ENCODE data around the gene IGHMBP2. TPM values are rescaled to one million over a fixed set of nuclear protein-coding genes. Genes with fewer than 3 reads are reported as not detected.
A peak's percentile ranks its signal among the peaks of the same experiment; 100 is the strongest.

IGHMBP2 gene
- total RNA-seq, 4 donors from 2014 or later = 25.2 to 195 (median 111) TPM

DNA sequence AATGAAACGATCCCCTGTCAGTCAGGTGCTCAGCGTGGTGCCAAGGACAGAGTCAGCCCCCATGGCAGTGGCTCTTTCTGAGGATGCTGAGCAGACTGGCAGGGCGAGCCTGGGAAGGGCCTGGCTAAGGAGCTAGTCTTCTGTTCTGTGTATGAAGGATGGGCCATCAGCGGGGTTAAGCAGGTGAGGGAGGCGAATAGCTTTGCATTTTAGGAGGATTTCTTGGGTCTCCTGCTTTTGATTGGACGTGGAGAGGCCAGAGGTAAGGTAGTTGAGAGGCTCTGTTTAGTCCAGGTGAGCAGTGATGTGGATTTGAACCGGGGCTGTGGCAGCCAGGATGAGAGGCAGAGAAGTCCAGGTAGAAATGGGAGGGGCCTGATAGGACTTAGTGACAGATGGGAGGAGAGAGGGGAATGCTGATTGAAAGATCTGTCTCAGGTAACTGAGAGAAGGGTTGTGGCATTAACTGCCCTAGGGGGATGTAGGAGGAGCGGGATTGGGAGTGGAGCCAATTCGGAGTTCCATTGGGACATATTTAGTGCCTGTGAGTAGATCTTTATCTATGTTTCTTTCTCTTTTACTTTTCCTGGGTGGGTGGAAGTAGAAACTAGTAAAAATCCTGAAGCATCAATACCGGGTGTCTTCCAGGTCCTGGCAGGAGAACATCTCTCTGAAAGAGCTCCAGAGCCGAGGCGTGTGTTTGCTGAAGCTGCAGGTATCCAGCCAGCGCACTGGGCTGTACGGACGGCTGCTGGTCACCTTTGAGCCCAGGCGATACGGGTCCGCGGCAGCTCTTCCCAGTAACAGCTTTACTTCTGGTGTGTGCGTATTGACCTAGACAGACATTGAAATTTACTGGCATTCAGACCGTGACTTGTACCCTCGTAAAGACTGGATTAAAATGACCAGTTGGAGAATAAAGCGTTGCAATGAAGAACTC lies 2.0 kb downstream of the IGHMBP2 start:
- Histone ChIP-seq H3K27ac (peak overlapping the region in 1 of 4 donors; percentile 87), H3K36me3 (peaks cover 0 to 24% (median 8%) of the 10 kb centered on the region in 4 donors), H3K4me3 (peak overlapping the region in 1 of 4 donors; percentile 78), H3K9me3 (no peaks in the 10 kb centered on the region), H3K27me3 (no peaks in the 10 kb centered on the region), H3K4me1 (peaks cover 6 to 28% (median 21%) of the 10 kb centered on the region in 4 donors)
- 89 to 93% methylated on average over 10 to 23 of the region's 23 CpGs for WGBS, 2 donors (ENCODE audit: low coverage in 1 of 2)
- DNase-seq = no peak
- in situ Hi-C loops (cut with MboI; ENCODE audit: low pct_ligation_motif_present in 1 of 4, low pct_unique_long_range_greater_than_20kb in 1 of 4, low sequenced_read_pairs in 3 of 4) = no loop called here
- intact Hi-C loops (cut with DNase I; ENCODE audit: low total_unique reads) = loop anchor here (5.0 kb wide), 1 partner anchor 182 kb away; no protein-coding TSS in a partner anchor
- TF ChIP-seq POLR2A (IDR thresholded peaks at IDR 0.05) = no peak
- no peak for TF ChIP-seq EP300 (IDR thresholded peaks at IDR 0.05; ENCODE audit: low read depth)
- TF ChIP-seq CTCF (IDR thresholded peaks at IDR 0.05) = no peak
- no peak for TF ChIP-seq POLR2AphosphoS5 (IDR thresholded peaks at IDR 0.05)

DNA sequence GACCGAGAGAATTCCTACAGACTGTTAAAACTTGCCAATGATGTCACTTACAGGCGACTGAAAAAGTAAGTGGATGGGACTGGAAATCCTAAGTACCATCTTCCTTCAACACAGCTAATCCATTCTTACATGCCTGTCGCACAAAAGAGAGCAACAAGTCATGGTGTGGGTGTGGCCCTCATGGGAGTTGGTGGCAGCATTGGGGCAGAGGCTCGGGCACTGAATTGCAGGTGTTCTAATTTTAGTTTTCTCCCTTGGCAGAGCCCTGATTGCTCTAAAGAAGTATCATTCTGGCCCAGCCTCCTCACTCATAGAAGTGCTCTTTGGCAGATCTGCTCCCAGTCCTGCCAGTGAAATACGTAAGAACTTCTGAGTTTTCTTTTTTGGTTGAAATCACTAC lies 4.6 kb downstream of the IGHMBP2 start:
- no peak for TF ChIP-seq POLR2A (IDR thresholded peaks at IDR 0.05)
- Histone ChIP-seq H3K27ac (no peak overlapping the region), H3K36me3 (peaks cover 0 to 41% (median 18%) of the 10 kb centered on the region in 4 donors), H3K27me3 (no peaks in the 10 kb centered on the region), H3K9me3 (no peaks in the 10 kb centered on the region), H3K4me3 (no peak overlapping the region), H3K4me1 (peaks cover 0 to 13% (median 9%) of the 10 kb centered on the region in 4 donors)
- intact Hi-C loops (cut with DNase I; ENCODE audit: low total_unique reads) (loop anchor here (5.0 kb wide), 1 partner anchor 179 kb away; no protein-coding TSS in a partner anchor), in situ Hi-C loops (cut with MboI; ENCODE audit: low pct_ligation_motif_present in 1 of 4, low pct_unique_long_range_greater_than_20kb in 1 of 4, low sequenced_read_pairs in 3 of 4) (no loop called here)
- 88 to 90% methylated on average over 2 to 5 of the region's 5 CpGs for WGBS, 2 donors (ENCODE audit: low coverage in 1 of 2)
- no peak for DNase-seq

GRCh38 chr11:68910965-68911364 lies 7.3 kb downstream of the IGHMBP2 start:
- no peaks in the 10 kb centered on the region for H3K9me3 ChIP-seq
- TF ChIP-seq POLR2AphosphoS5 (IDR thresholded peaks at IDR 0.05) (no peak), CTCF (IDR thresholded peaks at IDR 0.05) (no peak), POLR2A (IDR thresholded peaks at IDR 0.05) (no peak), EP300 (IDR thresholded peaks at IDR 0.05; ENCODE audit: low read depth) (no peak)
- no peak for DNase-seq
- intact Hi-C loops (cut with DNase I; ENCODE audit: low total_unique reads) = no loop called here
- no peaks in the 10 kb centered on the region for H3K27me3 ChIP-seq
- peaks cover 0 to 58% (median 28%) of the 10 kb centered on the region in 4 donors for H3K36me3 ChIP-seq
- no peak overlapping the region for H3K4me3 ChIP-seq
- in situ Hi-C loops (cut with MboI; ENCODE audit: low pct_ligation_motif_present in 1 of 4, low pct_unique_long_range_greater_than_20kb in 1 of 4, low sequenced_read_pairs in 3 of 4) = no loop called here
- WGBS, 2 donors (ENCODE audit: low coverage in 1 of 2) = 84% methylated on average over 8 of the region's 8 CpGs; no CpG with 5 or more reads in 1 of the 2 donors
- H3K4me1 ChIP-seq = no peaks in the 10 kb centered on the region
- no peak overlapping the region for H3K27ac ChIP-seq

DNA sequence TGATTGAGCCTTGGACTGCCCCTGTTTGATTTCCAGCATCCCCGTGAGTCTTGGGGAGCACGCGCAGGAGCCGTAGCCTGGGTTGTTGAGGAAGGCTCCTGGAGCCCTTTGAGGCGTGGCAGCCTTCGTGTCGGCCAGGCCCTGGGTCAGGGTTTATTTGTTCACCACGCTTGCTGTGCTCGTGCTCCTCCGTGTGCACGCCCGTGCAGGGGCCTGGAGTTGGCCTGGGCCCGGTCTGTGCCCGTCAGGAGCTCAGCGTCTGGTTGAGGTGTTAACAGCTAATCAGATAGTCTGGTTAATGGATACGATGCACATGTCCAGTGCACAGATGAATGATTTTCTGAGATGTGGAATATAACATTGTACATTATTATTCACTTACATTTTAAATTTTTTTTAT lies 8.0 kb downstream of the IGHMBP2 start:
- DNase-seq = no peak
- TF ChIP-seq EP300 (IDR thresholded peaks at IDR 0.05; ENCODE audit: low read depth) (no peak), POLR2A (IDR thresholded peaks at IDR 0.05) (no peak), POLR2AphosphoS5 (IDR thresholded peaks at IDR 0.05) (no peak), CTCF (IDR thresholded peaks at IDR 0.05) (no peak)
- in situ Hi-C loops (cut with MboI; ENCODE audit: low pct_ligation_motif_present in 1 of 4, low pct_unique_long_range_greater_than_20kb in 1 of 4, low sequenced_read_pairs in 3 of 4) (no loop called here), intact Hi-C loops (cut with DNase I; ENCODE audit: low total_unique reads) (no loop called here)
- 98% methylated on average over 16 of the region's 16 CpGs; no CpG with 5 or more reads in 1 of the 2 donors for WGBS, 2 donors (ENCODE audit: low coverage in 1 of 2)
- H3K36me3 ChIP-seq = peaks cover 0 to 63% (median 30%) of the 10 kb centered on the region in 4 donors
- no peaks in the 10 kb centered on the region for H3K9me3 ChIP-seq
- no peaks in the 10 kb centered on the region for H3K4me1 ChIP-seq
- H3K27ac ChIP-seq = no peak overlapping the region
- no peak overlapping the region for H3K4me3 ChIP-seq
- H3K27me3 ChIP-seq = no peaks in the 10 kb centered on the region
